DOHH2 (cell line): ENCODE results near the gene TAS1R2.

ENCODE experiments used
- EZH2phosphoT487 ChIP-seq: fragments of 200-600 bp; sonication (generic); IDR thresholded peaks from 2 replicates; pipeline ENCODE4 v1.6.1; 2017; ENCODE audit warnings: borderline replicate concordance, mild to moderate bottlenecking, antibody characterized with exemption, low read length, moderate library complexity, mixed read lengths
- TF ChIP-seq, protein P1 (sequence below): fragments of 200-600 bp; sonication (generic); IDR thresholded peaks from one replicate; pipeline ENCODE4 v1.5.1; 2014; ENCODE audit warnings: antibody characterized with exemption, mild to moderate bottlenecking, low read depth, low read length; ENCODE audit not compliant: poor library complexity, severe bottlenecking

DNA sequence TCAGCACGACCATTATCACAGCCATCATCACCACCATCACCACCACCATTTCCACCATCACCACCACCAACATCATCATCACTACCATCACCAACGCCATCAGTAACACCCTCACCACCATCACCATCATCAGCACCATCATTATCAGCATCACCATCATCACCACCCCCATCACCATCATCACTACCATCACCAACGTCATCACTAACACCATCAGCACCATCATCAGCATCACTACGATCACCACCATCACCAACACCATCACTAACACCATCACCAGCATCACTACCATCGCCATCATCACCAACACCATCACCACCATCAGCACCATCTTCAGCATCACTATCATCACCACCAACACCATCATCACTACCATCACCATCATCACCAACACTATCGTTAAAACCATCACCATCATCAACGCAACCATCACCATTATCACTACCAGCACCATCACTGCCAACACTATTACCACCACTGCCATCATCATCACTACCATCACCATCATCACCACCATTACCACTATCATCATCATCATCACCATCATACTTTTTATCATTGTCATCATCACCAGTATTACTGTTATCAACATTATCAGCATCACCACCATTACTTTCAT, 1.3 kb downstream of the TAS1R2 start:
- TF ChIP-seq, protein P1, sequence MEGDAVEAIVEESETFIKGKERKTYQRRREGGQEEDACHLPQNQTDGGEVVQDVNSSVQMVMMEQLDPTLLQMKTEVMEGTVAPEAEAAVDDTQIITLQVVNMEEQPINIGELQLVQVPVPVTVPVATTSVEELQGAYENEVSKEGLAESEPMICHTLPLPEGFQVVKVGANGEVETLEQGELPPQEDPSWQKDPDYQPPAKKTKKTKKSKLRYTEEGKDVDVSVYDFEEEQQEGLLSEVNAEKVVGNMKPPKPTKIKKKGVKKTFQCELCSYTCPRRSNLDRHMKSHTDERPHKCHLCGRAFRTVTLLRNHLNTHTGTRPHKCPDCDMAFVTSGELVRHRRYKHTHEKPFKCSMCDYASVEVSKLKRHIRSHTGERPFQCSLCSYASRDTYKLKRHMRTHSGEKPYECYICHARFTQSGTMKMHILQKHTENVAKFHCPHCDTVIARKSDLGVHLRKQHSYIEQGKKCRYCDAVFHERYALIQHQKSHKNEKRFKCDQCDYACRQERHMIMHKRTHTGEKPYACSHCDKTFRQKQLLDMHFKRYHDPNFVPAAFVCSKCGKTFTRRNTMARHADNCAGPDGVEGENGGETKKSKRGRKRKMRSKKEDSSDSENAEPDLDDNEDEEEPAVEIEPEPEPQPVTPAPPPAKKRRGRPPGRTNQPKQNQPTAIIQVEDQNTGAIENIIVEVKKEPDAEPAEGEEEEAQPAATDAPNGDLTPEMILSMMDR: no peak
- no peak for TF ChIP-seq EZH2phosphoT487
